Measurements from ENCODE around the gene ULK3. TPM values are rescaled to one million over a fixed set of nuclear protein-coding genes. Genes with fewer than 3 reads are reported as not detected.
A peak's percentile ranks its signal among the peaks of the same experiment; 100 is the strongest.
"Not testable (repeated sequence)": the region's sequence is repeated elsewhere in the genome, so short reads cannot be mapped to it uniquely, and the experiment has no call there.

ULK3 gene
- total and polyA plus RNA-seq, 2 donors (not counting 3 experiments of a cell fraction or from before 2014, with no cell fraction given) = 36.0 to 48.6 TPM

DNA sequence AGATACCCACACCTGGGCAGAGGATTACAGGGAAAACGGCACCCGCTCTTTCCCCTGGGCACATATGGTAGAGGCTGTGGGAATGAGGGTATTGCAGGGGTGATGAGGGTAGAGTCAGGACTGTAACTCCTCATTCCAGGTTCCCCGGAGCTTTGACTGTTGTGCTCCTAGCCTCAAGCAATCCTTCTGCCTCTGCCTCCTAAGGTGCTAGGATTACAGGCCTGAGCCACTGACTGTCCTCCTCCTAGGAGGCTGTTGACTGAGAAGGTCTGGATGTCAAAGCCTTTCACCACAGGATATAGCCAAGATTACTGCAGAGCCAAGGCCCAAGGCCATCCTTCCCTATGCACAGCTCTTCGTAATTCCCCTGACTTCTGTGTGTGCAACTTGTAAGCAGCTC, 45.8 kb upstream of the ULK3 start:
- POLR2A ChIA-PET = interaction anchor here (1.4 kb wide), 1 partner anchor 18 kb away, joined by 3 read pairs; the partner anchor contains the start of gene FAM219B
- Histone ChIP-seq H3K9ac (replicated peaks; ENCODE audit: extremely low read depth, insufficient read depth, low read length) (no peak overlapping the region), H3K4me2 (ENCODE audit: insufficient read depth, low read length) (no peak overlapping the region), H3K27me3 (ENCODE audit: control insufficient read depth in 2 of 2, insufficient read depth in 2 of 2, low read length in 2 of 2) (no peaks in the 10 kb centered on the region), H3K9me3 (replicated peaks; ENCODE audit: control insufficient read depth, insufficient read depth, low read length) (no peaks in the 10 kb centered on the region), H3K36me3 (ENCODE audit: control insufficient read depth in 2 of 2, extremely low read depth in 1 of 2, insufficient read depth in 2 of 2, low read length in 2 of 2) (peaks cover 0 to 6% of the 10 kb centered on the region in 2 experiments), H4K20me1 (replicated peaks; ENCODE audit: control insufficient read depth, extremely low read depth, insufficient read depth, low read length) (no peaks in the 10 kb centered on the region), H2AFZ (ENCODE audit: low read depth, low read length) (peak overlapping the region; percentile 70), H3K4me3 (replicated peaks in 1 of 3; ENCODE audit: insufficient read depth in 1 of 3, low read depth in 1 of 3, low read length in 3 of 3) (no peak overlapping the region), H3K27ac (ENCODE audit: insufficient read depth, low read depth, low read length) (no peak overlapping the region), H3K4me1 (ENCODE audit: control insufficient read depth, extremely low read depth, insufficient read depth, low read length) (peaks cover 12% of the 10 kb centered on the region), H3K79me2 (ENCODE audit: control insufficient read depth, insufficient read depth, low read length) (peaks cover 6% of the 10 kb centered on the region), H3K9me1 (replicated peaks; ENCODE audit: control insufficient read depth, extremely low read depth, insufficient read depth, low read length) (no peaks in the 10 kb centered on the region)
- no TSS peak for BruUV-seq (replicated peaks)
- dilution Hi-C loops (cut with MboI; ENCODE audit: extremely low pct_ligation_motif_present, low sequenced_read_pairs) = no loop called here
- FAIRE-seq (no peak), DNase-seq (ENCODE audit: low read depth, low spot score) (no peak)
- intact Hi-C loops (cut with micrococcal nuclease) = loop anchor here (1.0 kb wide), 1 partner anchor 18 kb away; the partner anchor contains the start of gene FAM219B
- TF ChIP-seq, protein P1, sequence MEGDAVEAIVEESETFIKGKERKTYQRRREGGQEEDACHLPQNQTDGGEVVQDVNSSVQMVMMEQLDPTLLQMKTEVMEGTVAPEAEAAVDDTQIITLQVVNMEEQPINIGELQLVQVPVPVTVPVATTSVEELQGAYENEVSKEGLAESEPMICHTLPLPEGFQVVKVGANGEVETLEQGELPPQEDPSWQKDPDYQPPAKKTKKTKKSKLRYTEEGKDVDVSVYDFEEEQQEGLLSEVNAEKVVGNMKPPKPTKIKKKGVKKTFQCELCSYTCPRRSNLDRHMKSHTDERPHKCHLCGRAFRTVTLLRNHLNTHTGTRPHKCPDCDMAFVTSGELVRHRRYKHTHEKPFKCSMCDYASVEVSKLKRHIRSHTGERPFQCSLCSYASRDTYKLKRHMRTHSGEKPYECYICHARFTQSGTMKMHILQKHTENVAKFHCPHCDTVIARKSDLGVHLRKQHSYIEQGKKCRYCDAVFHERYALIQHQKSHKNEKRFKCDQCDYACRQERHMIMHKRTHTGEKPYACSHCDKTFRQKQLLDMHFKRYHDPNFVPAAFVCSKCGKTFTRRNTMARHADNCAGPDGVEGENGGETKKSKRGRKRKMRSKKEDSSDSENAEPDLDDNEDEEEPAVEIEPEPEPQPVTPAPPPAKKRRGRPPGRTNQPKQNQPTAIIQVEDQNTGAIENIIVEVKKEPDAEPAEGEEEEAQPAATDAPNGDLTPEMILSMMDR (IDR thresholded peaks at IDR 0.05; ENCODE audit: extremely low read depth in 1 of 2, insufficient read depth in 1 of 2, low read depth in 1 of 2, low read length in 2 of 2) = no peak
- no peak for TF ChIP-seq GATA2 (IDR thresholded peaks at IDR 0.05; ENCODE audit: insufficient read depth, insufficient read length, low read depth, low read length)
- TF ChIP-seq JUN (IDR thresholded peaks at IDR 0.05; ENCODE audit: borderline replicate concordance, insufficient read depth, insufficient read length, low read depth) = no peak
- no peak for TF ChIP-seq FOS (IDR thresholded peaks at IDR 0.05; ENCODE audit: borderline replicate concordance, insufficient read depth, low read length)
- no peak for TF ChIP-seq POLR2AphosphoS5 (IDR thresholded peaks at IDR 0.05; ENCODE audit: insufficient read depth, low read depth, low read length)
- no peak for TF ChIP-seq MYC (IDR thresholded peaks at IDR 0.05; ENCODE audit: low read depth, low read length)
- CTCF ChIA-PET = interaction anchor here (3.1 kb wide), 1 partner anchor 13 kb away, joined by 28 read pairs; no protein-coding TSS in a partner anchor

DNA sequence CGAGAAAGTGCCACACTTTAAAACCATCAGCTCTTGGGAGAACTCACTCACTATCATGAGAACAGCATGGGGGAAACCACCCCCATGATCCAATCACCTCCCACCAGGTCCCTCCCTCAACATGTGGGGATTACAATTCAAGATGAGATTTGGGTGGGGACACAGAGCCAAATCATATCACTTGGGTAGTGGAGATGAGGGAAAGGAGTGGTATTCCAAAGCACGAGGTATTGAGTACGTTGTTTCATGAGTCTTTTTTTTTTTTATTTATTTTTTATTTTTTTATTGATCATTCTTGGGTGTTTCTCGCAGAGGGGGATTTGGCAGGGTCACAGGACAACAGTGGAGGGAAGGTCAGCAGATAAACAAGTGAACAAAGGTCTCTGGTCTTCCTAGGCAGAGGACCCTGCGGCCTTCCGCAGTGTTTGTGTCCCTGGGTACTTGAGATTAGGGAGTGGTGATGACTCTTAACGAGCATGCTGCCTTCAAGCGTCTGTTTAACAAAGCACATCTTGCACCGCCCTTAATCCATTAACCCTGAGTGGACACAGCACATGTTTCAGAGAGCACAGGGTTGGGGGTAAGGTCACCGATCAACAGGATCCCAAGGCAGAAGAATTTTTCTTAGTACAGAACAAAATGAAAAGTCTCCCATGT, 44.7 kb upstream of the ULK3 start:
- H3K9me3 ChIP-seq (replicated peaks; ENCODE audit: control insufficient read depth, insufficient read depth, low read length); H4K20me1 ChIP-seq (replicated peaks; ENCODE audit: control insufficient read depth, extremely low read depth, insufficient read depth, low read length); H2AFZ ChIP-seq (ENCODE audit: low read depth, low read length); dilution Hi-C loops (cut with MboI; ENCODE audit: extremely low pct_ligation_motif_present, low sequenced_read_pairs); H3K4me2 ChIP-seq (ENCODE audit: insufficient read depth, low read length); H3K9ac ChIP-seq (replicated peaks; ENCODE audit: extremely low read depth, insufficient read depth, low read length); H3K9me1 ChIP-seq (replicated peaks; ENCODE audit: control insufficient read depth, extremely low read depth, insufficient read depth, low read length); H3K36me3 ChIP-seq (ENCODE audit: control insufficient read depth in 2 of 2, extremely low read depth in 1 of 2, insufficient read depth in 2 of 2, low read length in 2 of 2); BruUV-seq (replicated peaks); H3K79me2 ChIP-seq (ENCODE audit: control insufficient read depth, insufficient read depth, low read length); intact Hi-C loops (cut with micrococcal nuclease); H3K27ac ChIP-seq (ENCODE audit: insufficient read depth, low read depth, low read length); H3K27me3 ChIP-seq (ENCODE audit: control insufficient read depth in 2 of 2, insufficient read depth in 2 of 2, low read length in 2 of 2); DNase-seq (ENCODE audit: low read depth, low spot score); H3K4me3 ChIP-seq (replicated peaks in 1 of 3; ENCODE audit: insufficient read depth in 1 of 3, low read depth in 1 of 3, low read length in 3 of 3); POLR2A ChIA-PET; FAIRE-seq: not testable (repeated sequence)
- CTCF ChIA-PET = interaction anchor here (1.6 to 3.1 kb wide), 2 partner anchors 14 kb away, joined by 5 to 28 read pairs; no protein-coding TSS in a partner anchor
- H3K4me1 ChIP-seq (ENCODE audit: control insufficient read depth, extremely low read depth, insufficient read depth, low read length) = peaks cover 12% of the 10 kb centered on the region

Measured in endothelial cell of umbilical vein (primary cell).